Bronchial epithelial cell (primary cell): ENCODE results near the gene HINT3. TPM values are rescaled to one million over a fixed set of nuclear protein-coding genes. Genes with fewer than 3 reads are reported as not detected.
"Not testable (repeated sequence)": the region's sequence is repeated elsewhere in the genome, so short reads cannot be mapped to it uniquely, and the experiment has no call there.

Experiments used
- DNase-seq: peaks from one replicate; pipeline ENCODE4 v3.0.0-alpha.2; 2010; ENCODE audit warnings: low read depth
- FAIRE-seq: peaks from 2 replicates; lab custom pipeline; 2011; peaks lifted over from hg19 to GRCh38; lab: Jason Lieb, UNC
- H3K27me3 ChIP-seq: 2 replicates; pipeline ENCODE4 v1.5.1; 2011; ENCODE audit warnings: low read length; ENCODE audit not compliant: control insufficient read depth, insufficient read depth
- H3K36me3 ChIP-seq: 2 replicates; pipeline ENCODE4 v1.5.1; 2011; ENCODE audit warnings: low read length; ENCODE audit not compliant: control insufficient read depth, insufficient read depth
- H3K4me3 ChIP-seq: 2 replicates; pipeline ENCODE4 v1.5.1; 2011; ENCODE audit warnings: mild to moderate bottlenecking, low read depth, low read length, control low read depth
- CTCF ChIP-seq: IDR thresholded peaks from 2 replicates; pipeline ENCODE4 v1.5.1; 2011; ENCODE audit warnings: mild to moderate bottlenecking, moderate library complexity, low read length, control low read depth, inconsistent platforms; ENCODE audit not compliant: insufficient read depth, severe bottlenecking
- total RNA-seq: library from RNA; depleted of rRNA; stranded (reverse); fragments of >200 nt; gene quantifications from 2 replicates; pipeline ENCODE4 v1.2.1, GENCODE V29; 2014

Gene HINT3
- total RNA-seq, 1 donor from 2014 or later: 25.3 TPM

GRCh38 chr6:125961117-125961516 lies 4.5 kb downstream of the HINT3 start:
- no peak for TF ChIP-seq CTCF
- no peaks in the 10 kb centered on the region for H3K27me3 ChIP-seq
- no peaks in the 10 kb centered on the region for H3K36me3 ChIP-seq
- FAIRE-seq (no peak), DNase-seq (no peak)
- no peak overlapping the region for H3K4me3 ChIP-seq

DNA sequence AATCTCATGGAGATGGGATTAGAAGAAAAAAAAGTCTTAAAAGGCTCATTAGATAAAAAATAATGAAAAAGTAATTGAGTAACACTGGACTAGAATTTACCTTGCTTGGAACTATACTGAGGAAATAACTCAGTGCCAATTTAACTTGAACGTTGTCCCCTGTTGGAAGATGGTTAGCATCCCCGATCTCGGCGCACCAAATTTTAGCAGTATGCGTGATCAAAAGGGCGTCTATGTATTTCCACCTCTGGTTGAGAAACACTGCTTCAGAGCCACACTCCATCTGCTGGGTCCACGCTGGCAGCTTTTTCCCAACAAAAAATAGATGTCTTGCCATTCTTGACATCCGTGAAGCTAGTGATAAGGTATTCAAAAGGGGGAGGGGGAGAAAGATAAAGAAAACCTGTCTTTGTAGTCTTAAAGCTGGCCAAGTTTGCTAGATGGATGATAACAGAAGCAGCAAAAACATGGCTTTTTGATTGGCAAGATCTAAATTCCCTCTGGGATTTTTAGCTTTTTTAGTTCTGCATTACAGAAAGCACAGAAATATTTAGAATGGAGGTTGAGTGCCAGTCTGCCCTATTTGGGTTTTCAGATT lies 6.4 kb downstream of the HINT3 start:
- peaks cover 2% of the 10 kb centered on the region for H3K36me3 ChIP-seq
- FAIRE-seq (no peak), DNase-seq (no peak)
- no peak overlapping the region for H3K4me3 ChIP-seq
- TF ChIP-seq CTCF: no peak
- H3K27me3 ChIP-seq: no peaks in the 10 kb centered on the region

DNA sequence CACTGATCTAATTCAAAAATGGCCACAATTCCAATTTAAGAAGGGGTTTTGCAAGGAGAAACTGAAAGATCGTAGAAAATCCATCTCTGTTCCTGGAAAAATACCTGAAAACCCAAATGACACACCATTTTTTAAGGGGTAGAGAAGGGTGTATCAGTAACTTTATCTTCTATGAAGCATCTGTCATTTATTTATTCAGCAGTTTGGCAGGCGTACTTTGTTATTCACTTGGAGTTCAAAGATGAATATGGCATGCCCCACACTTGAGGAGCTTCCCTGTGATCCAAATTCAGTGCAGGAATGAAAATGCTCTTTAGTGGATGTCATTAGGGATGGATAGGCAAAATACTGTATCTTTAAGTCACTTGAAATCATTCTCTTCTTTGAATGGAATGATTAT lies 7.2 kb downstream of the HINT3 start:
- H3K36me3 ChIP-seq: peaks cover 2% of the 10 kb centered on the region
- H3K4me3 ChIP-seq: no peak overlapping the region

DNA sequence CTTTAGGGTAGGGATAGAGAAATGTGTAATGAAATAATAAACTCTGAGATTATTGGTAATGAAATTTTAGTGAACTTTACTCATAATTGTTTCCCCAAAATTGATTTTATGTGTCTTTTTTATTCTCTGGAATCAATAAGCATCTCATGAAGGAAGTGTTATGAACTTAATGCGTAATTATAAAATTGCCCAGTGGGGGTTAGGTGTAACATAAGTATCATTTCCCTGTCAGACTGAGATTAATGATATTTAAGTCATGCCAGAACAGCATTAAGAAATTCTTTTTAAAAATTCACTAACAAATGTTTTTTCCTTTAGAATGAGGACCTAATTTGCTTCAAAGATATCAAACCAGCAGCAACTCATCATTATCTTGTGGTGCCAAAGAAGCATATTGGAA lies 10.0 kb downstream of the HINT3 start:
- no peak overlapping the region for H3K4me3 ChIP-seq
- FAIRE-seq: no peak
- DNase-seq: no peak
- no peak for TF ChIP-seq CTCF
- no peaks in the 10 kb centered on the region for H3K27me3 ChIP-seq
- peaks cover 2% of the 10 kb centered on the region for H3K36me3 ChIP-seq

More for the DNA sequence above, 7.2 kb downstream of the HINT3 start:
- no peaks in the 10 kb centered on the region for H3K27me3 ChIP-seq
- no peak for TF ChIP-seq CTCF
- DNase-seq: no peak
- FAIRE-seq: no peak

- Histone ChIP-seq H3K36me3 (peaks cover 2% of the 10 kb centered on the region), H3K27me3 (no peaks in the 10 kb centered on the region), H3K4me3 (no peak overlapping the region)
- DNase-seq (no peak), FAIRE-seq (no peak)
- no peak for TF ChIP-seq CTCF
Measured at GRCh38 chr6:125968493-125968892, 11.9 kb downstream of the HINT3 start.

- FAIRE-seq: no peak
- Histone ChIP-seq H3K27me3 (no peaks in the 10 kb centered on the region), H3K36me3 (peaks cover 5% of the 10 kb centered on the region)
Measured at GRCh38 chr6:125970760-125971159, 14.2 kb downstream of the HINT3 start.

DNA sequence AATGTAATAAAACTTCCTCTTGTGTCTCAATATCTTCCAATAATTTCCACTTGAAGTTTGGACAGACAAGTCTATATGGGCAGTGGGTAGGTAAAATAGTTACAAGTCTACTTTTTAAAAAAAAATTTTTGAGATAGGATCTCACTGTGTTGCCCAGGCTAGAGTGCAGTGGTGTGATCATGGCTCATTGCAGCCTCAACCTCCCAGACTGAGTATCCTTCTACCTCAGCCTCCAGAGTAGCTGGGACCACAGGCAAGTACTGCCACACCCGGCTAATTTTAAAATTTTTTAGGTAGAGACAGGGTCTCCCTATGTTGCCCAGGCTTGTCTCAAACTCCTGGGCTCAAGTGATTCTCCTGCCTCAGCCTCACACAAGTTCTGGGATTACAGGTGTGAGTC lies 15.9 kb downstream of the HINT3 start:
- not testable (repeated sequence) for H3K36me3 ChIP-seq, H3K27me3 ChIP-seq, FAIRE-seq, DNase-seq, H3K4me3 ChIP-seq

More at GRCh38 chr6:125970760-125971159, 14.2 kb downstream of the HINT3 start:
- DNase-seq: no peak
- TF ChIP-seq CTCF: no peak
- H3K4me3 ChIP-seq: no peak overlapping the region
